NCI-H748 (cell line): ENCODE measurements around the gene KIAA0232.
"Not testable (repeated sequence)": the region's sequence is repeated elsewhere in the genome, so short reads cannot be mapped to it uniquely, and the experiment has no call there.

ENCODE experiments used
- DNase-seq: peaks from one replicate; lab custom pipeline; 2025; ENCODE audit not compliant: unreplicated experiment; lab: John Stamatoyannopoulos, UW

Gene KIAA0232

DNA sequence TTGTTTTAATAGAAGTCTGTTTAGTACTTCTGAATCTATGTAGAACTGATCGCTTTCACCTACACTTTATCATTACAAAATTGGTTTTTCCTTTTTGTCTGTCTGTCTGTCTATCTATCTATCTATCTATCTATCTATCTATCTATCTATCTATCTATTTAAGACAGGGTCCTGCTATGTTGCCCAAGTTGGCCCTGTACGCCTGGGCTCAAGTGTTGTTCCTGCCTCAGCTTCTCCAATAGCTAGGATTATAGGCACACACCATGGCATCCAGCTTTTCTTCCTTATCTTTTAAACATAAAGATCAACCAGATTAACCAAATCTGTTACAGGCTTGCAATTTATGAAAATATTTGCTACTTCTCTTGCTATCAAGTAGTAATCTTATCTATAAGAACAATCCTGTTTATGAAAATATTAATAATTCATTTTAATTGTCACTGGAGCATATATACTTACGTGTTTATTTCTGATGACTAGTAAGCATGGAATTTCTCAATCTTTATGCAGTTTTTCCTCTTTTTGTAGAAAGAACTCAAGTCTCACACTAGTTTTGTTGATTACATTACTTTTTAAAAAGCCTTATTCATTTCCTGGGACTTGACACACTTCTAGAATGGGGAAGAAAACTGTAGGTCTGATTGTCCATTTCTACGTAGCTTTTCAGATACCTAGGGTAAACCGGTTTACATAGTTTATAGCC lies 24.5 kb downstream of the KIAA0232 start:
- no peak for DNase-seq

GRCh38 chr4:6808259-6808658 lies 25.7 kb downstream of the KIAA0232 start:
- no peak for DNase-seq

- no peak for DNase-seq
Observed at GRCh38 chr4:6811165-6811564, 28.6 kb downstream of the KIAA0232 start.

GRCh38 chr4:6812766-6813165 lies 30.2 kb downstream of the KIAA0232 start:
- no peak for DNase-seq

DNA sequence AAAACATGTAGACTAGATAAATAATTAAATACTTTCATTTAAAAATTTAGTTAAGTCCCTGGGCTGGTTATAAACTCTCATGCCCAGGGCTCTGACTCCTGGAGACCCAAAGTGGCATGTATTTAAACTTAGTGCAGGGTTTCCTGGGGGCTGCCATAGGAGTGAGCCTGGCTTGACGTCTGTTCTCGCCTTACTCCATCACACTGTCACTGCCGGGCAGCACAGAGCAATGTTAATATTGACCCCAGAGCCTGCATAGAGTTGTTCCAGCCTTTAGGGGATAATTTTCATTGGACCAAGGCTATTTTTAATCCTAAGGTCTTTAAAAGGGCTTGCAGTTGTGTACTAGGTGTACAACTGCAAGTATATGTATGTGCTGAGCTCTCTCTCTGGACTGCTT lies 31.2 kb downstream of the KIAA0232 start:
- no peak for DNase-seq

GRCh38 chr4:6815029-6815836 lies 32.7 kb downstream of the KIAA0232 start:
- DNase-seq = no peak

GRCh38 chr4:6819295-6819694 lies 36.8 kb downstream of the KIAA0232 start:
- DNase-seq = no peak

GRCh38 chr4:6820695-6821094 lies 38.2 kb downstream of the KIAA0232 start:
- DNase-seq = no peak

- DNase-seq = no peak
Observed at GRCh38 chr4:6824071-6824470, 41.5 kb downstream of the KIAA0232 start.

- no peak for DNase-seq
Observed at GRCh38 chr4:6824772-6825402, 42.4 kb downstream of the KIAA0232 start.

- DNase-seq = no peak
Observed at GRCh38 chr4:6825403-6825802, 42.9 kb downstream of the KIAA0232 start.

DNA sequence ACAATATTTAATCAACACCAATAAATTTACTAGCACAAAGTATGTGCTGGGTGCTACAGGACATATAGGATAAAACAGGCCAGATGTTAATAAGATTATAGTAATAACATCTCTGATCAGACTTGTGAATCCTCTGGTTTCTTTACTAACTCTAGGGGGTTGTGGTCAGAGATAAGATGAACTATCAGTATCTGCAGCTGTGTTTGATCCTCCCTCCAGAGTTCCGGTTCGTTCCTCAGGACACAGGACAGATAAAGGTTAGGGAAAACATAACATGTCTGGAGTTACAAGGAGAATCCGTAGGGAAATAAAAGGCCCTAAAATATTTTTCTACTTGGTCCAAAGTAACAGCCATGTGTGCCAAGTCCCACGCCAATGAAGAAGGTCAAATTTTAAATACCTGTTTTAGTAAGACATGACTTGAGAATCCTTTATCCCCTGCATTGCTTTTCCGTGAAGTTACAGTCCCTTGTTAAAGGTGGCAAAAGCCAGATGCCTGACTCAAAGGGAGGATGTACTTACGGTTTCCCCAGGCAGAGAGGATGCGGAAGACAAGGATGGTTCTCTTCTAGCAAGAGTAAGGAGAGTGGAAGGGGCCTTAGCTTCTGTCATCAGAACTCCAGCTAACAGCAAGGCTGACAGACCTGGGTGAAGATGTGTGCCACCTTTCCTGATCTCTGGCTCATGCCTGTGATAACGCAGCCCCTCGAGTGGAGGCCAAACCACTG lies 44.4 kb downstream of the KIAA0232 start:
- DNase-seq = no peak

GRCh38 chr4:6829086-6829485 lies 46.6 kb downstream of the KIAA0232 start:
- DNase-seq = no peak

GRCh38 chr4:6834867-6835266 lies 52.3 kb downstream of the KIAA0232 start:
- DNase-seq = no peak

GRCh38 chr4:6835616-6836015 lies 53.1 kb downstream of the KIAA0232 start:
- DNase-seq = not testable (repeated sequence)

DNA sequence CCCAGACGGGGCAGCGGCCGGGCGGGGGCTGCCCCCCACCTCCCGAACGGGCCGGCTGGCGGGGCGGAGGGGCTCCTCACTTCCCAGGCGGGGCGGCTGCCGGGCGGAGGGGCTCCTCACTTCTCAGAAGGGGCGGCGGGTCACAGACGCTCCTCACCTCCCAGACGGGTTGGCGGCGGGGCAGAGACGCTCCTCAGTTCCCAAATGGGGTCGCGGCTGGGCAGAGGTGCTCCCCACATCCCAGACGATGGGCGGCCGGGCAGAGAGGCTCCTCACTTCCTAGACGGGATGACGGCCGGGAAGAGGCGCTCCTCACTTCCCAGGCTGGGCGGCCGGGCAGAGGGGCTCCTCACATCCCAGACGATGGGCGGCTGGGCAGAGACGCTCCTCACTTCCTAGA lies 54.6 kb downstream of the KIAA0232 start:
- DNase-seq = not testable (repeated sequence)

DNA sequence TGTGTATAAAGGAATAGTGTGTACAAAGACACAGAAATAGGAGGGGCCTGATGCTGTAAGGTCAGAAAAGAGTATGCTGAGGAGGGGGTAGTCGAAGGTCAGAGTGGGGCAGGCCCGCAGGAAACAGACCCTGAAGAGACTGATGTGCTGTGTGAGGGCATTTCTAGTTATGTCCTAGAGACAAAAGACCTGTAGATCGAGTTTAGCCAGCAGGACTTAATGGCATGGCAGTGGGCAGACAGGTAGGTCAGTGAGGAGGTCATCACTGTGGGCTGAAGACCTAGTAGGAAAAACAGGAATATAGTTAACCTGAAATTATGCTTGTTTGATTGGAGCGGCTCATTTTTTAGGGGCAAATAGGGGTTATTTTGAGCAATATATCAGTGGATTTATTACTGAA lies 57.1 kb downstream of the KIAA0232 start:
- DNase-seq = no peak

- no peak for DNase-seq
Observed at GRCh38 chr4:6840062-6840976, 57.8 kb downstream of the KIAA0232 start.

GRCh38 chr4:6845027-6845426 lies 62.5 kb downstream of the KIAA0232 start:
- no peak for DNase-seq

DNA sequence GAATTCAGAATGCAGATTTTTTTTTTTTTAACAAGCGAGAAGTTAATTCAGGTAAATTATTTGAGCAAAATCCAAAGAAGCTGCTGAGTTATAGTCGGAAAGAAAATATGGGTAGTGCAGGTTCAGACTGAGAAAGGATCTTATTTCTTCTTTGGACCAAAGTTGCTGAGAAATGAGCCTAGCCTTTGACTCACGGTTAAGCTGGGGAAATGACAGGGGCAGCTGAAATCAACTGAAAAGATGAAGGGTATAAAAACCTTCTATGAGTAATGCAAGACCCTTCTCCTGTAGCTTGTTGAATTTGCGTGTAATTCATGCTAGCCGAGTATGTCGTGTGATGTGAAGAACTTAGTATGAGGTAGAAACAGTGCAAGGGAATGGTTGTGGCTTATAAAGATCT lies 63.0 kb downstream of the KIAA0232 start:
- DNase-seq = no peak
